Body of pancreas (tissue), 4 donors: ENCODE measurements around the gene MARK4. TPM values are rescaled to one million over a fixed set of nuclear protein-coding genes. Genes with fewer than 3 reads are reported as not detected.
"Not testable (repeated sequence)": the region's sequence is repeated elsewhere in the genome, so short reads cannot be mapped to it uniquely, and the experiment has no call there.

Experiments used
- ATAC-seq: fragments of 150-250 bp; one replicate; pipeline ENCODE4 v1.9.1; 2016
- DNase-seq, 4 donors: peaks; one replicate each; pipeline ENCODE4 v3.0.0-alpha.2; 2019
- H3K27ac ChIP-seq, 4 donors: fragments of 200-600 bp; sonication (generic); 1 replicate in 3 of 4; 2 replicates in 1 of 4; pipeline versions ENCODE4 v1.5.1 to v1.6.1; 2016 to 2019; ENCODE audit warnings: mild to moderate bottlenecking in 1 of 4, mixed read lengths in 1 of 4, moderate library complexity in 1 of 4
- H3K27me3 ChIP-seq, 2 donors: fragments of 200-600 bp; sonication (generic); one replicate each; pipeline ENCODE4 v1.6.0; 2016; ENCODE audit warnings: mild to moderate bottlenecking in 1 of 2
- H3K36me3 ChIP-seq, 2 donors: fragments of 200-600 bp; sonication (generic); replicated peaks in 1 of 2; 2 replicates each; pipeline ENCODE4 v1.5.1; 2016; ENCODE audit warnings: low read depth in 2 of 2; ENCODE audit not compliant: insufficient read depth in 1 of 2
- H3K4me1 ChIP-seq: fragments of 200-600 bp; sonication (generic); one replicate; pipeline ENCODE4 v1.6.0; 2016
- H3K4me3 ChIP-seq, 2 donors: fragments of 200-600 bp; sonication (generic); 1 replicate in 1 of 2; 2 replicates in 1 of 2; pipeline ENCODE4 v1.5.1; 2016 to 2019
- H3K9me3 ChIP-seq, 3 donors: fragments of 200-600 bp; sonication (generic); 1 replicate in 2 of 3; 2 replicates in 1 of 3; pipeline ENCODE4 v1.5.1; 2016
- POLR2A ChIP-seq, 3 donors: fragments of 450-650 bp; IDR thresholded peaks; one replicate each; pipeline ENCODE4 v1.6.1; 2016; ENCODE audit warnings: antibody characterized with exemption in 3 of 3, mild to moderate bottlenecking in 2 of 3
- WGBS, 2 donors: methylation state at CpG; one replicate each; pipeline ENCODE4 v1.1.5; 2017; 5-methylcytosine and 5-hydroxymethylcytosine counted together
- intact Hi-C: fragments of 100-400 bp; cut with DNase I; formaldehyde crosslinking; loops from one replicate; pipeline ENCODE4 v1.15.1; 2023
- total RNA-seq, 2 donors: library from RNA; depleted of rRNA; stranded (reverse); fragments of >200 nt; gene quantifications; one replicate each; pipeline ENCODE4 v1.1.0, GENCODE V29; 2016
- TF ChIP-seq, protein P1 (sequence below), 7 experiments: fragments of 450-650 bp in 4 of 7; fragments of 200-600 bp in 3 of 7; sonication (generic) in 3 of 7; IDR thresholded peaks; one replicate each; pipeline ENCODE4 v1.5.1; 2016 to 2019; ENCODE audit warnings: antibody characterized with exemption in 7 of 7

MARK4 gene
- total RNA-seq, 2 donors from 2014 or later: 9.2 to 12.5 TPM

DNA sequence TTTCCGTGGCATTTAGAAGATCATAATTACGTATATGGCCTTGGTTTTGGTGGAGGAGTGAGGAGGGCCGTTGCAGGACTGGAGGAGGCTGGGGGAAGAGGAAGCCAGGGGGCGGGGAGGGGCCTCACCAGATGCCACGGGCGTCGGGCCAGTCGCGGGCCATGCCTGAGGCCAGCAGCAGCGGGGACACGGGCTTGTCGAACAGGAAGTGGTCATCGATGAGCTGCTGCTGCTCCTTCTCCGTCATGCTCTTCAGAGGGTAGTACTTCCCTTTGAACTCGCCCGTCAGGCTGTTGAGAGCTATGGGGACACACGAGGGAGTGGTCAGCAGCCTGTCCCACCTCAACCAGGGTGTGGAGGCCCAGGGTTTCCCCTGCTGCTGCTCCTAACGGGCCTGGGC, 60.5 kb downstream of the MARK4 start:
- no peaks in the 10 kb centered on the region for H3K27me3 ChIP-seq
- ATAC-seq (no peak), DNase-seq (no peak)
- H3K4me1 ChIP-seq: no peaks in the 10 kb centered on the region
- H3K9me3 ChIP-seq: no peaks in the 10 kb centered on the region
- H3K4me3 ChIP-seq: no peak overlapping the region
- 37 to 46% methylated on average over 13 to 17 of the region's 18 CpGs for WGBS, 2 donors
- no peaks in the 10 kb centered on the region for H3K36me3 ChIP-seq
- no peak overlapping the region for H3K27ac ChIP-seq
- no peak for TF ChIP-seq POLR2A (IDR thresholded peaks at IDR 0.05)
- TF ChIP-seq, protein P1, sequence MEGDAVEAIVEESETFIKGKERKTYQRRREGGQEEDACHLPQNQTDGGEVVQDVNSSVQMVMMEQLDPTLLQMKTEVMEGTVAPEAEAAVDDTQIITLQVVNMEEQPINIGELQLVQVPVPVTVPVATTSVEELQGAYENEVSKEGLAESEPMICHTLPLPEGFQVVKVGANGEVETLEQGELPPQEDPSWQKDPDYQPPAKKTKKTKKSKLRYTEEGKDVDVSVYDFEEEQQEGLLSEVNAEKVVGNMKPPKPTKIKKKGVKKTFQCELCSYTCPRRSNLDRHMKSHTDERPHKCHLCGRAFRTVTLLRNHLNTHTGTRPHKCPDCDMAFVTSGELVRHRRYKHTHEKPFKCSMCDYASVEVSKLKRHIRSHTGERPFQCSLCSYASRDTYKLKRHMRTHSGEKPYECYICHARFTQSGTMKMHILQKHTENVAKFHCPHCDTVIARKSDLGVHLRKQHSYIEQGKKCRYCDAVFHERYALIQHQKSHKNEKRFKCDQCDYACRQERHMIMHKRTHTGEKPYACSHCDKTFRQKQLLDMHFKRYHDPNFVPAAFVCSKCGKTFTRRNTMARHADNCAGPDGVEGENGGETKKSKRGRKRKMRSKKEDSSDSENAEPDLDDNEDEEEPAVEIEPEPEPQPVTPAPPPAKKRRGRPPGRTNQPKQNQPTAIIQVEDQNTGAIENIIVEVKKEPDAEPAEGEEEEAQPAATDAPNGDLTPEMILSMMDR (IDR thresholded peaks at IDR 0.05): no peak
- intact Hi-C loops: no loop called here

DNA sequence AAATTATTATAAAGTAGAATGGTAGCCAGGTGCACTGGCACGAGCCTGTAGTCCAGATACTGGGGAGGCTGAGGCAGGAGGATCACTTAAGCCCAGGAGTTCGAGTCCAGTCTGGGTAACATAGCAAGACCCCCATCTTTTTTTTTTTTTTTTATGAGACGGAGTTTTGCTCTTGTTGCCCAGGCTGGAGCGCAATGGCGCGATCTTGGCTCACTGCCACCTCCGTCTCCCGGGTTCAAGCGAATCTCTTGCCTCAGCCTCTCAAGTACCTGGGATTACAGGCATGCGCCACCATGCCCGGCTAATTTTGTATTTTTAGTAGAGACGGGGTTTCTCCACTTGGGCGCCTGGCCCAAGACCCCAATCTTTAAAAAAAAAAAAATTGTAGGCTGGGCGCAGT, 61.2 kb downstream of the MARK4 start:
- WGBS, 2 donors: 79 to 88% methylated on average over 14 of the region's 14 CpGs

GRCh38 chr19:45314708-45315245, 63.7 kb downstream of the MARK4 start:
- TF ChIP-seq, protein P1 (IDR thresholded peaks at IDR 0.05): no peak
- TF ChIP-seq POLR2A (IDR thresholded peaks at IDR 0.05): no peak
- Histone ChIP-seq H3K9me3 (no peaks in the 10 kb centered on the region), H3K27me3 (no peaks in the 10 kb centered on the region), H3K4me1 (no peaks in the 10 kb centered on the region), H3K4me3 (no peak overlapping the region), H3K36me3 (no peaks in the 10 kb centered on the region), H3K27ac (no peak overlapping the region)
- DNase-seq (no peak), ATAC-seq (no peak)
- WGBS, 2 donors: 58 to 70% methylated on average over 6 to 8 of the region's 8 CpGs
- intact Hi-C loops: no loop called here

More for the DNA sequence above, 61.2 kb downstream of the MARK4 start:
- H3K27ac ChIP-seq, ATAC-seq, H3K36me3 ChIP-seq, H3K4me3 ChIP-seq, H3K27me3 ChIP-seq, H3K4me1 ChIP-seq, DNase-seq, H3K9me3 ChIP-seq, intact Hi-C loops: not testable (repeated sequence)

- no peaks in the 10 kb centered on the region for H3K27me3 ChIP-seq
- ATAC-seq (no peak), DNase-seq (no peak)
- no peak overlapping the region for H3K27ac ChIP-seq
- no peak overlapping the region for H3K4me3 ChIP-seq
- no peaks in the 10 kb centered on the region for H3K36me3 ChIP-seq
- H3K9me3 ChIP-seq: no peaks in the 10 kb centered on the region
- 15 to 49% methylated on average over 10 to 21 of the region's 21 CpGs for WGBS, 2 donors
- H3K4me1 ChIP-seq: no peaks in the 10 kb centered on the region
- intact Hi-C loops: no loop called here
- no peak for TF ChIP-seq POLR2A (IDR thresholded peaks at IDR 0.05)
- TF ChIP-seq, protein P1 (IDR thresholded peaks at IDR 0.05): no peak
Measured at GRCh38 chr19:45315304-45315703, 64.2 kb downstream of the MARK4 start.

DNA sequence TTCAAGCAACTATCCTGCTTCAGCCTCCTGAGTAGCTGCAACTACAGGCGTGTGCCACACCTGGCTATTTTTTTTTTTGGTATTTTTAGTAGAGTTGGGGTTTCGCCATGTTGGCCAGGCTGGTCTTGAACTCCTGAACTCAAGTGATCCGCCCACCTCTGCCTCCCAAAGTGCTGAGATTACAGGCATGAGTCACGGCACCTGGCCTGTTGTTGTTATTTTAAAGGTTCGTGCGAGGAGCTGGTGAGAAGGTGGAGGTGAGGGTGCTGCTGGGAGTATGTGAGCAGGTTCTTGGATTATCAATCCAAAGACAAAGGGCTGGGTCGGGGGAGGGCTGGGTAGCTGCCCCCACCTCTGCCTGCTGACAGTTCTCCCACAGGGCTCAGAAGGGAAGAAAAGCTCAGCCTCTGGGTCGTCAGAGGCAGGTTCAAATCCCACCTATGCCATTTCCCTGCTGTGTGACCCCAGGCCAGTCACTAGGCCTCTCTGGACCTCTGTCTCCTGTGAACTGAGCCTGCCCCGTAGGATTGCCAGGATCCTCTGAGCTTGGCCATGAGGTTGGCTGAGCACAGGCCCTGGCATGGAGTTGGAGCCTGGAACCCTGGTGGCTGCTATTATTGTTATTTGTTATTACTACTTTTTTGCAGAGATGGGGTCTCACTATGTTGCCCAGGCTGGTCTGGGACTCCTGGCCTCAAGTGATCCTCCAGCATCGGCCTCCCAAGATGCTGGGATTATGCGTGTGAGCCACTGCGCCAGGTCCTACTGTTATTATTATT, 70.1 kb downstream of the MARK4 start:
- ATAC-seq: no peak
- Histone ChIP-seq H3K4me3 (no peak overlapping the region), H3K27me3 (no peaks in the 10 kb centered on the region), H3K4me1 (peaks cover 12% of the 10 kb centered on the region), H3K36me3 (no peaks in the 10 kb centered on the region), H3K27ac (no peak overlapping the region), H3K9me3 (no peaks in the 10 kb centered on the region)
- no peak for TF ChIP-seq POLR2A (IDR thresholded peaks at IDR 0.05)
- TF ChIP-seq, protein P1 (IDR thresholded peaks at IDR 0.05): no peak
- no peak for DNase-seq
- intact Hi-C loops: no loop called here
- WGBS, 2 donors: 83 to 84% methylated on average over 10 to 12 of the region's 12 CpGs
